Neural cell (in vitro differentiated cells): ENCODE measurements around the gene IFITM2. TPM values are rescaled to one million over a fixed set of nuclear protein-coding genes. Genes with fewer than 3 reads are reported as not detected.

Experiments used
- H2AFZ ChIP-seq: fragments of 200-600, 300-800 bp; sonication (generic), shearing (Covaris generic); 2 replicates; pipeline ENCODE4 v1.6.0; 2014; ENCODE audit warnings: low read depth, mild to moderate bottlenecking, antibody characterized with exemption, low read length, moderate library complexity
- H3F3A ChIP-seq: fragments of 200-600 bp; shearing (Covaris generic); 2 replicates; pipeline ENCODE4 v1.6.1; 2016; ENCODE audit warnings: mild to moderate bottlenecking, moderate library complexity, mixed read lengths, antibody characterized with exemption, low read length; ENCODE audit not compliant: insufficient read depth, poor library complexity, severe bottlenecking
- H3K27ac ChIP-seq: fragments of 200-600, 300-800 bp; sonication (generic), shearing (Covaris generic); 2 replicates; pipeline ENCODE4 v1.5.1; 2014; ENCODE audit warnings: mild to moderate bottlenecking, low read length, moderate library complexity
- H3K27me3 ChIP-seq: fragments of 300-800, 200-600 bp; sonication (generic), shearing (Covaris generic); 2 replicates; pipeline ENCODE4 v1.6.0; 2014; ENCODE audit warnings: mild to moderate bottlenecking, low read depth, low read length, moderate library complexity; ENCODE audit not compliant: insufficient read depth
- H3K36me3 ChIP-seq: fragments of 300-800, 200-600 bp; sonication (generic), shearing (Covaris generic); 2 replicates; pipeline ENCODE4 v1.5.1; 2014; ENCODE audit warnings: mild to moderate bottlenecking, antibody characterized with exemption, low read length, moderate library complexity; ENCODE audit not compliant: insufficient read depth
- H3K4me2 ChIP-seq: fragments of 300-800, 200-600 bp; sonication (generic), shearing (Covaris generic); 2 replicates; pipeline ENCODE4 v1.6.0; 2014; ENCODE audit warnings: mild to moderate bottlenecking, low read length
- H3K4me3 ChIP-seq: fragments of 300-800, 200-600 bp; sonication (generic), shearing (Covaris generic); 2 replicates; pipeline ENCODE4 v1.5.1; 2014; ENCODE audit warnings: mild to moderate bottlenecking, low read length, moderate library complexity
- H3K79me2 ChIP-seq: fragments of 200-600 bp; shearing (Covaris generic); replicated peaks from 2 replicates; pipeline ENCODE4 v1.6.0; 2014; ENCODE audit warnings: mild to moderate bottlenecking, low read length, moderate library complexity; ENCODE audit not compliant: insufficient read depth
- H3K9ac ChIP-seq: fragments of 300-800, 200-600 bp; sonication (generic), shearing (Covaris generic); 2 replicates; pipeline ENCODE4 v1.6.1; 2016; ENCODE audit warnings: mild to moderate bottlenecking, low read length, mixed read lengths
- H3K9me2 ChIP-seq: fragments of 200-600 bp; shearing (Covaris generic); 2 replicates; pipeline ENCODE4 v1.6.1; 2016; ENCODE audit warnings: mild to moderate bottlenecking, low read length, mixed read lengths; ENCODE audit not compliant: insufficient read depth
- H3K9me3 ChIP-seq: fragments of 200-600, 300-800 bp; sonication (generic), shearing (Covaris generic); 2 replicates; pipeline ENCODE4 v1.6.1; 2016; ENCODE audit warnings: mild to moderate bottlenecking, mixed run types, low read length, moderate library complexity, mixed read lengths
- H4K20me1 ChIP-seq: fragments of 200-600 bp; shearing (Covaris generic); 2 replicates; pipeline ENCODE4 v1.6.1; 2016; ENCODE audit warnings: mild to moderate bottlenecking, mixed run types; ENCODE audit not compliant: insufficient read depth
- EP300 ChIP-seq: fragments of 450-650 bp; conservative IDR thresholded peaks from 2 replicates; pipeline ENCODE4 v1.6.1; 2014; ENCODE audit warnings: antibody characterized with exemption, mild to moderate bottlenecking, moderate library complexity; ENCODE audit not compliant: poor library complexity, severe bottlenecking
- EZH2 ChIP-seq: fragments of 200-600, 300-800 bp; shearing (Covaris generic), sonication (generic); IDR thresholded peaks from 2 replicates; pipeline ENCODE4 v1.6.1; 2014; ENCODE audit warnings: antibody characterized with exemption, low read length, borderline replicate concordance, mild to moderate bottlenecking; ENCODE audit not compliant: insufficient read depth, poor library complexity, severe bottlenecking
- POLR2AphosphoS5 ChIP-seq: IDR thresholded peaks from 2 replicates; pipeline ENCODE4 v1.6.1; 2012
- RAD21 ChIP-seq: fragments of 450-650 bp; conservative IDR thresholded peaks from 2 replicates; pipeline ENCODE4 v1.6.1; 2014; ENCODE audit warnings: antibody characterized with exemption, mild to moderate bottlenecking, moderate library complexity
- TAF1 ChIP-seq: IDR thresholded peaks from 2 replicates; pipeline ENCODE4 v1.6.1; 2012; ENCODE audit warnings: low read depth
- polyA plus RNA-seq: library from polyadenylated mRNA; depleted of rRNA; stranded (reverse); fragments of >200 nt; gene quantifications from 2 replicates; pipeline ENCODE4 v1.2.3, GENCODE V29; 2014
- TF ChIP-seq, protein P1 (sequence below): IDR thresholded peaks from 2 replicates; pipeline ENCODE4 v1.6.1; 2012; ENCODE audit warnings: borderline replicate concordance
- TF ChIP-seq, protein P2 (sequence below): fragments of 450-650 bp; IDR thresholded peaks from 2 replicates; pipeline ENCODE4 v1.5.1; 2014; ENCODE audit warnings: antibody characterized with exemption, mild to moderate bottlenecking, moderate library complexity; ENCODE audit not compliant: poor library complexity, severe bottlenecking

The IFITM2 gene
- polyA plus RNA-seq, 1 donor from 2014 or later = not detected

- H3K9ac ChIP-seq = no peak overlapping the region
- H3K4me3 ChIP-seq = no peak overlapping the region
- H3K27ac ChIP-seq = no peak overlapping the region
- no peaks in the 10 kb centered on the region for H3K9me3 ChIP-seq
- no peak overlapping the region for H3K4me2 ChIP-seq
- no peaks in the 10 kb centered on the region for H3F3A ChIP-seq
- no peak overlapping the region for H2AFZ ChIP-seq
- no peaks in the 10 kb centered on the region for H4K20me1 ChIP-seq
- no peaks in the 10 kb centered on the region for H3K9me2 ChIP-seq
- H3K27me3 ChIP-seq = no peaks in the 10 kb centered on the region
- H3K36me3 ChIP-seq = no peaks in the 10 kb centered on the region
- no peak for TF ChIP-seq EP300
- no peak for TF ChIP-seq POLR2AphosphoS5
- TF ChIP-seq, protein P1, sequence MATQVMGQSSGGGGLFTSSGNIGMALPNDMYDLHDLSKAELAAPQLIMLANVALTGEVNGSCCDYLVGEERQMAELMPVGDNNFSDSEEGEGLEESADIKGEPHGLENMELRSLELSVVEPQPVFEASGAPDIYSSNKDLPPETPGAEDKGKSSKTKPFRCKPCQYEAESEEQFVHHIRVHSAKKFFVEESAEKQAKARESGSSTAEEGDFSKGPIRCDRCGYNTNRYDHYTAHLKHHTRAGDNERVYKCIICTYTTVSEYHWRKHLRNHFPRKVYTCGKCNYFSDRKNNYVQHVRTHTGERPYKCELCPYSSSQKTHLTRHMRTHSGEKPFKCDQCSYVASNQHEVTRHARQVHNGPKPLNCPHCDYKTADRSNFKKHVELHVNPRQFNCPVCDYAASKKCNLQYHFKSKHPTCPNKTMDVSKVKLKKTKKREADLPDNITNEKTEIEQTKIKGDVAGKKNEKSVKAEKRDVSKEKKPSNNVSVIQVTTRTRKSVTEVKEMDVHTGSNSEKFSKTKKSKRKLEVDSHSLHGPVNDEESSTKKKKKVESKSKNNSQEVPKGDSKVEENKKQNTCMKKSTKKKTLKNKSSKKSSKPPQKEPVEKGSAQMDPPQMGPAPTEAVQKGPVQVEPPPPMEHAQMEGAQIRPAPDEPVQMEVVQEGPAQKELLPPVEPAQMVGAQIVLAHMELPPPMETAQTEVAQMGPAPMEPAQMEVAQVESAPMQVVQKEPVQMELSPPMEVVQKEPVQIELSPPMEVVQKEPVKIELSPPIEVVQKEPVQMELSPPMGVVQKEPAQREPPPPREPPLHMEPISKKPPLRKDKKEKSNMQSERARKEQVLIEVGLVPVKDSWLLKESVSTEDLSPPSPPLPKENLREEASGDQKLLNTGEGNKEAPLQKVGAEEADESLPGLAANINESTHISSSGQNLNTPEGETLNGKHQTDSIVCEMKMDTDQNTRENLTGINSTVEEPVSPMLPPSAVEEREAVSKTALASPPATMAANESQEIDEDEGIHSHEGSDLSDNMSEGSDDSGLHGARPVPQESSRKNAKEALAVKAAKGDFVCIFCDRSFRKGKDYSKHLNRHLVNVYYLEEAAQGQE = no peak
- no peak for TF ChIP-seq TAF1
- no peak for TF ChIP-seq EZH2
- no peaks in the 10 kb centered on the region for H3K79me2 ChIP-seq
Observed at GRCh38 chr11:295351-296170, 12.1 kb upstream of the IFITM2 start.

DNA sequence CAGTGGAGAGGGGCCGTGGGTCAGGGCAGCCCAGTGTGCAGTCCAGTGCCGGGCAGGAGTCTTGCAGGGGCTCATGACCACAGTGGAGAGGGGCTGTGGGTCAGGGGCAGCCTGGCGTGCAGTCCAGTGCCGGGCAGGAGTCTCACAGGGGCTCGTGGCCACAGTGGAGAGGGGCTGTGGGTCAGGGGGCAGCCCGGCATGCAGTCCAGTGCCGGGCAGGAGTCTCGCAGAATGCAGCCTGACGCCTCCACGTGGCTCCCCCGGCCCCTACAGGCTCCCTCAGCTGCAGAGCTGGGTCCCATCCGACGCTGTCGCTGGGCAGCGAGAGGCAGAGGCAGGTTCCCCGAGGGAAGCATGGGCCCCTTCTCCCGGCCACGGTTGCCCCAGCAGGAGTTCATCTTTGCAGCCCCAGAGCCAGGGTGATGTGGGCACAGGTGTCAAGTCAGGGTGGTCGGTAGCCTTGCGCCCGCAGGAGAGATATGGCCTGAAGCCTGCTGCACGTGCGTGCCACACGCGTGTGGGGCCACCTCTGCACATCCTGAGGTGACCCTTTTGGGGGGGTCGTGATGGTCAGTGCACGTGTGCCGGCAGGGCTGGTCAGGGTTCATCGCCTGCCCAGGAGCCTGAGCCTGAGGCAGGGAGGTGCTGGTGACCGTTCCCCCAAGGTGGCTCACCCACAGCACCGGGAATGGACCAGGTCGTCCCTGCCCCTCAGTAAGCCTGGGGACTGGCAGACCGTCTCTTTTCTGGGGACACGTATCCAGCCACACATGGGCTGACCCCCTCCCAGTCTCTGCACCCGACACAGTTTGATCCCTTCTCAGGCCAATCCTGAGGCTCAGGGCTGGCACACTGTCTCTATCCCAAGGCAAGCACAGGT, 11.2 kb upstream of the IFITM2 start:
- H3K27ac ChIP-seq = no peak overlapping the region
- no peaks in the 10 kb centered on the region for H4K20me1 ChIP-seq
- no peak overlapping the region for H2AFZ ChIP-seq
- H3F3A ChIP-seq = no peaks in the 10 kb centered on the region
- no peak overlapping the region for H3K4me3 ChIP-seq
- H3K79me2 ChIP-seq = no peaks in the 10 kb centered on the region
- no peaks in the 10 kb centered on the region for H3K27me3 ChIP-seq
- H3K9ac ChIP-seq = no peak overlapping the region
- no peaks in the 10 kb centered on the region for H3K9me3 ChIP-seq
- H3K36me3 ChIP-seq = no peaks in the 10 kb centered on the region
- H3K9me2 ChIP-seq = no peaks in the 10 kb centered on the region
- no peak overlapping the region for H3K4me2 ChIP-seq
- TF ChIP-seq, protein P2, sequence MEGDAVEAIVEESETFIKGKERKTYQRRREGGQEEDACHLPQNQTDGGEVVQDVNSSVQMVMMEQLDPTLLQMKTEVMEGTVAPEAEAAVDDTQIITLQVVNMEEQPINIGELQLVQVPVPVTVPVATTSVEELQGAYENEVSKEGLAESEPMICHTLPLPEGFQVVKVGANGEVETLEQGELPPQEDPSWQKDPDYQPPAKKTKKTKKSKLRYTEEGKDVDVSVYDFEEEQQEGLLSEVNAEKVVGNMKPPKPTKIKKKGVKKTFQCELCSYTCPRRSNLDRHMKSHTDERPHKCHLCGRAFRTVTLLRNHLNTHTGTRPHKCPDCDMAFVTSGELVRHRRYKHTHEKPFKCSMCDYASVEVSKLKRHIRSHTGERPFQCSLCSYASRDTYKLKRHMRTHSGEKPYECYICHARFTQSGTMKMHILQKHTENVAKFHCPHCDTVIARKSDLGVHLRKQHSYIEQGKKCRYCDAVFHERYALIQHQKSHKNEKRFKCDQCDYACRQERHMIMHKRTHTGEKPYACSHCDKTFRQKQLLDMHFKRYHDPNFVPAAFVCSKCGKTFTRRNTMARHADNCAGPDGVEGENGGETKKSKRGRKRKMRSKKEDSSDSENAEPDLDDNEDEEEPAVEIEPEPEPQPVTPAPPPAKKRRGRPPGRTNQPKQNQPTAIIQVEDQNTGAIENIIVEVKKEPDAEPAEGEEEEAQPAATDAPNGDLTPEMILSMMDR = no peak
- TF ChIP-seq RAD21 = no peak
